Sigmoid colon (tissue), 4 donors: Measurements from ENCODE around the gene KCNG2.

ENCODE experiments used
- CTCF ChIP-seq, 4 experiments: fragments of 450-650 bp in 3 of 4; fragments of 200-600 bp in 1 of 4; IDR thresholded peaks; one replicate each; pipeline ENCODE4 v1.5.1; 2016 to 2019; ENCODE audit warnings: antibody characterized with exemption in 4 of 4, mild to moderate bottlenecking in 3 of 4, moderate library complexity in 2 of 4
- POLR2A ChIP-seq, 2 donors: fragments of 450-650 bp; IDR thresholded peaks; one replicate each; pipeline ENCODE4 v1.6.1; 2016; ENCODE audit warnings: antibody characterized with exemption in 2 of 2, mild to moderate bottlenecking in 2 of 2, moderate library complexity in 2 of 2
- POLR2AphosphoS5 ChIP-seq, 4 donors: sonication (generic); formaldehyde crosslinking; IDR thresholded peaks; one replicate each; pipeline ENCODE4 v1.6.1; 2017; ENCODE audit warnings: antibody characterized with exemption in 4 of 4

GRCh38 chr18:79947054-79947755 lies 149.5 kb downstream of the KCNG2 start:
- TF ChIP-seq CTCF (IDR thresholded peaks at IDR 0.05) (no peak), POLR2AphosphoS5 (IDR thresholded peaks at IDR 0.05) (no peak), POLR2A (IDR thresholded peaks at IDR 0.05) (no peak)
